Endothelial cell of umbilical vein (primary cell): Measurements from ENCODE around the gene PPM1H. TPM values are rescaled to one million over a fixed set of nuclear protein-coding genes. Genes with fewer than 3 reads are reported as not detected.

Experiments
- BruUV-seq: library from RNA; stranded (reverse); fragments of 400-500 nt; replicated peaks from 2 replicates; lab custom pipeline; 2021; lab: Mats Ljungman, UMichigan
- CTCF ChIA-PET: fragments of 300-600, 350-600 bp; sonication (Branson Sonifier 250); formaldehyde crosslinking; loops from one replicate; lab custom pipeline; 2021; ENCODE audit warnings: antibody characterized with exemption, inconsistent platforms; lab: Charles Lee
- POLR2A ChIA-PET: fragments of 300-600, 350-600 bp; sonication (Branson Sonifier 250); formaldehyde crosslinking; loops from one replicate; lab custom pipeline; 2021; ENCODE audit warnings: antibody characterized with exemption, inconsistent platforms; lab: Charles Lee
- DNase-seq: peaks from one replicate; pipeline ENCODE4 v3.0.0-alpha.2; 2011; ENCODE audit warnings: low read depth, low spot score
- FAIRE-seq: peaks from 2 replicates; lab custom pipeline; 2011; peaks lifted over from hg19 to GRCh38; lab: Jason Lieb, UNC
- H2AFZ ChIP-seq: 2 replicates; pipeline ENCODE4 v1.6.0; 2012; ENCODE audit warnings: low read depth, low read length, control low read depth, inconsistent platforms
- H3K27ac ChIP-seq: 2 replicates; pipeline ENCODE4 v1.5.1; 2011; ENCODE audit warnings: low read depth, mild to moderate bottlenecking, control low read depth, low read length, moderate library complexity; ENCODE audit not compliant: insufficient read depth
- H3K27me3 ChIP-seq, 2 experiments: 2 replicates each; pipeline versions ENCODE4 v1.6.0 to v1.6.1; 2011; ENCODE audit warnings: low read length in 2 of 2, mixed read lengths in 1 of 2; ENCODE audit not compliant: control insufficient read depth in 2 of 2, insufficient read depth in 2 of 2
- H3K36me3 ChIP-seq, 2 experiments: 2 replicates in 1 of 2; 3 replicates in 1 of 2; pipeline ENCODE4 v1.5.1; 2011; ENCODE audit warnings: low read length in 2 of 2, mild to moderate bottlenecking in 1 of 2, moderate library complexity in 1 of 2; ENCODE audit not compliant: control insufficient read depth in 2 of 2, insufficient read depth in 2 of 2; ENCODE audit errors: extremely low read depth in 1 of 2
- H3K4me1 ChIP-seq: 3 replicates; pipeline ENCODE4 v1.5.1; 2011; ENCODE audit warnings: mild to moderate bottlenecking, low read length; ENCODE audit not compliant: control insufficient read depth, insufficient read depth; ENCODE audit errors: extremely low read depth
- H3K4me2 ChIP-seq: 2 replicates; pipeline ENCODE4 v1.6.1; 2011; ENCODE audit warnings: low read length, control low read depth, mixed read lengths; ENCODE audit not compliant: insufficient read depth
- H3K4me3 ChIP-seq, 3 experiments: fragments of 200-600 bp in 1 of 3; sonication (generic), shearing (Covaris generic) in 1 of 3; replicated peaks in 1 of 3; 2 replicates each; pipeline ENCODE4 v1.5.1; 2011 to 2016; ENCODE audit warnings: control low read depth in 3 of 3, low read length in 3 of 3, mild to moderate bottlenecking in 2 of 3, inconsistent platforms in 1 of 3, low read depth in 1 of 3, moderate library complexity in 1 of 3; ENCODE audit not compliant: insufficient read depth in 1 of 3
- H3K79me2 ChIP-seq: 2 replicates; pipeline ENCODE4 v1.6.0; 2012; ENCODE audit warnings: low read length, inconsistent platforms; ENCODE audit not compliant: control insufficient read depth, insufficient read depth
- H3K9ac ChIP-seq: replicated peaks from 2 replicates; pipeline ENCODE3; 2011; ENCODE audit warnings: low read length, control low read depth; ENCODE audit not compliant: insufficient read depth; ENCODE audit errors: extremely low read depth
- H3K9me1 ChIP-seq: replicated peaks from 3 replicates; pipeline ENCODE4 v1.6.0; 2011; ENCODE audit warnings: mild to moderate bottlenecking, low read length; ENCODE audit not compliant: control insufficient read depth, insufficient read depth; ENCODE audit errors: extremely low read depth
- H3K9me3 ChIP-seq: replicated peaks from 2 replicates; pipeline ENCODE4 v1.5.1; 2012; ENCODE audit warnings: low read length, inconsistent platforms; ENCODE audit not compliant: control insufficient read depth, insufficient read depth
- H4K20me1 ChIP-seq: replicated peaks from 2 replicates; pipeline ENCODE3; 2011; ENCODE audit warnings: mild to moderate bottlenecking, low read length; ENCODE audit not compliant: control insufficient read depth, insufficient read depth; ENCODE audit errors: extremely low read depth
- EZH2 ChIP-seq: IDR thresholded peaks from 2 replicates; pipeline ENCODE4 v1.6.1; 2012; ENCODE audit warnings: borderline replicate concordance, low read depth, mild to moderate bottlenecking, moderate library complexity, low read length, inconsistent platforms; ENCODE audit not compliant: severe bottlenecking
- GATA2 ChIP-seq: IDR thresholded peaks from 2 replicates; pipeline ENCODE4 v1.7.0; 2011; ENCODE audit warnings: low read depth, mild to moderate bottlenecking, moderate library complexity, mixed read lengths, low read length; ENCODE audit not compliant: insufficient read length, insufficient read depth
- JUN ChIP-seq: IDR thresholded peaks from 2 replicates; pipeline ENCODE4 v1.6.1; 2011; ENCODE audit warnings: borderline replicate concordance, low read depth; ENCODE audit not compliant: insufficient read length, insufficient read depth
- MAX ChIP-seq: IDR thresholded peaks from 2 replicates; pipeline ENCODE4 v1.6.1; 2011; ENCODE audit not compliant: insufficient read depth, insufficient read length
- MYC ChIP-seq: IDR thresholded peaks from one replicate; pipeline ENCODE4 v1.6.1; 2011; ENCODE audit warnings: mild to moderate bottlenecking, low read depth, low read length
- POLR2A ChIP-seq: IDR thresholded peaks from 2 replicates; pipeline ENCODE4 v1.6.1; 2012; ENCODE audit warnings: low read depth, mild to moderate bottlenecking, control low read depth, low read length
- POLR2AphosphoS5 ChIP-seq: IDR thresholded peaks from 2 replicates; pipeline ENCODE4 v1.6.1; 2012; ENCODE audit warnings: low read depth, mild to moderate bottlenecking, control low read depth, low read length, moderate library complexity; ENCODE audit not compliant: insufficient read depth
- dilution Hi-C: fragments of 300-500 bp; cut with MboI; formaldehyde crosslinking; loops from one replicate; pipeline ENCODE4 v1.15.0; 2019; ENCODE audit warnings: low sequenced_read_pairs; ENCODE audit not compliant: extremely low pct_ligation_motif_present
- intact Hi-C: fragments of 100-400 bp; cut with micrococcal nuclease; formaldehyde crosslinking; loops from one replicate; pipeline ENCODE4 v1.10.0; 2022
- polyA plus RNA-seq, 4 experiments: library from polyadenylated mRNA; depleted of rRNA in 3 of 4; stranded (reverse) in 3 of 4; unstranded in 1 of 4; fragments of >200 nt; gene quantifications; 2 replicates each; pipeline versions ENCODE4 v1.2.1 to v1.2.3, GENCODE V29; 2011 to 2012; ENCODE audit warnings: missing spikeins in 1 of 4
- total RNA-seq: library from RNA; stranded (reverse); gene quantifications from 2 replicates; pipeline ENCODE4 v1.2.3, GENCODE V29; 2021
- TF ChIP-seq, protein P1 (sequence below), 2 donors: IDR thresholded peaks; 1 replicate in 1 of 2; 2 replicates in 1 of 2; pipeline ENCODE4 v1.5.1; 2011; ENCODE audit warnings: low read length in 2 of 2, mild to moderate bottlenecking in 2 of 2, moderate library complexity in 2 of 2, control low read depth in 1 of 2, inconsistent platforms in 1 of 2, low read depth in 1 of 2; ENCODE audit not compliant: insufficient read depth in 1 of 2; ENCODE audit errors: extremely low read depth in 1 of 2

Gene PPM1H
- total and polyA plus RNA-seq, 2 donors (not counting 3 experiments of a cell fraction or from before 2014, with no cell fraction given), result 1.0 to 7.2 TPM

DNA sequence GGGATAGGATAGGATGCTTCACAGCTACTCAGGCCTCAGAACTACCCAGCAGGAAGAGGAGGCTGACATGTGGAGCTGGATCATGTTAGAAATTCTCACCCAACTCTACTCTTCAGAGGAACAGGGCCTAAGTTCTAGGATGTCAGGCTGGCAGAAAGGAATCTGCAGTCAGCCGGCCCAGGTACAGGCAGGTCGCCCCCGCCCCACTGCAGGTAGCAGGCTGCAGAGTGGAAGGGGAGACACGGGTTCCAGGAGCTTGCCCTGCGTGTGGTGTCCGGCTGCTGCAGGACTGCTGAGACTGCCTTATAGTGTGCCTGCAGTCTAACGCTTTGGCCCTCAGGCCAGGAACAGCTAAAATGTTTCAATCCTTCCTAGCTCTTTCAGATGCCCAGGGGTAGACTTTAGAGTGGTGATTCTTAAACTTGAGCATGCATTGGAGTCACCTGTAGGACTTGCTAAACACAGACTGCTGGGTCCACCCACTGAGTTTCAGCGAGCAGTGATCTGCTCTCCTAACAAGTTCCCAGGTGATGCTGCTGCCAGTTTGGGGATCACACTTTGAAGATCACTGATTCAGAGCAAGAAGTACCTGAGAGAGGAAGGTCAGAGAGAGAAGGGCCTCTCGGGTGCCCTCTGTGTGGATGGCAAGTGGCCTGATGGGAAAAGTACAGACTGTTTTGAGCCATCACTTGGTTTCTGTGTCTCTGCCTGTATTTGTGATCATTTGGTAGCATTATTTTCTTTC is 153.6 kb downstream of the PPM1H start:
- TF ChIP-seq MYC (no peak), GATA2 (no peak), POLR2A (no peak), EZH2 (no peak), JUN (no peak), POLR2AphosphoS5 (no peak), MAX (no peak)
- TF ChIP-seq, protein P1, sequence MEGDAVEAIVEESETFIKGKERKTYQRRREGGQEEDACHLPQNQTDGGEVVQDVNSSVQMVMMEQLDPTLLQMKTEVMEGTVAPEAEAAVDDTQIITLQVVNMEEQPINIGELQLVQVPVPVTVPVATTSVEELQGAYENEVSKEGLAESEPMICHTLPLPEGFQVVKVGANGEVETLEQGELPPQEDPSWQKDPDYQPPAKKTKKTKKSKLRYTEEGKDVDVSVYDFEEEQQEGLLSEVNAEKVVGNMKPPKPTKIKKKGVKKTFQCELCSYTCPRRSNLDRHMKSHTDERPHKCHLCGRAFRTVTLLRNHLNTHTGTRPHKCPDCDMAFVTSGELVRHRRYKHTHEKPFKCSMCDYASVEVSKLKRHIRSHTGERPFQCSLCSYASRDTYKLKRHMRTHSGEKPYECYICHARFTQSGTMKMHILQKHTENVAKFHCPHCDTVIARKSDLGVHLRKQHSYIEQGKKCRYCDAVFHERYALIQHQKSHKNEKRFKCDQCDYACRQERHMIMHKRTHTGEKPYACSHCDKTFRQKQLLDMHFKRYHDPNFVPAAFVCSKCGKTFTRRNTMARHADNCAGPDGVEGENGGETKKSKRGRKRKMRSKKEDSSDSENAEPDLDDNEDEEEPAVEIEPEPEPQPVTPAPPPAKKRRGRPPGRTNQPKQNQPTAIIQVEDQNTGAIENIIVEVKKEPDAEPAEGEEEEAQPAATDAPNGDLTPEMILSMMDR (IDR thresholded peaks at IDR 0.05; ENCODE audit: extremely low read depth in 1 of 2, insufficient read depth in 1 of 2, low read depth in 1 of 2, low read length in 2 of 2), result no peak
- Histone ChIP-seq H3K79me2 (no peaks in the 10 kb centered on the region), H3K4me1 (peaks cover 26% of the 10 kb centered on the region), H3K27me3 (no peaks in the 10 kb centered on the region), H4K20me1 (no peaks in the 10 kb centered on the region), H3K4me3 (no peak overlapping the region), H3K36me3 (no peaks in the 10 kb centered on the region), H3K9me3 (no peaks in the 10 kb centered on the region), H3K4me2 (no peak overlapping the region), H3K9me1 (no peaks in the 10 kb centered on the region), H2AFZ (no peak overlapping the region), H3K27ac (no peak overlapping the region), H3K9ac (no peak overlapping the region)
- FAIRE-seq (no peak), DNase-seq (no peak)
- BruUV-seq, result no TSS peak
- ChIA-PET CTCF (no interaction called here), POLR2A (interaction anchor here (0.5 kb wide), 1 partner anchor 1131 kb away, joined by 9 read pairs; no protein-coding TSS in a partner anchor)
- intact Hi-C loops (no loop called here), dilution Hi-C loops (loop anchor here (25.0 kb wide), 1 partner anchor 169 kb away; no protein-coding TSS in a partner anchor)
